K562 (cell line): ENCODE data around the gene NCAPD2. TPM values are rescaled to one million over a fixed set of nuclear protein-coding genes. Genes with fewer than 3 reads are reported as not detected.

Experiments used
- ARHGAP35 ChIP-seq: fragments of 450-650 bp; IDR thresholded peaks from 2 replicates; pipeline ENCODE4 v1.6.1; 2018; ENCODE audit not compliant: partially characterized antibody
- CBFA2T2 ChIP-seq: fragments of 450-650 bp; conservative IDR thresholded peaks from 2 replicates; pipeline ENCODE4 v1.6.1; 2017; ENCODE audit warnings: mild to moderate bottlenecking
- CCAR2 ChIP-seq: fragments of 200-400 bp; formaldehyde crosslinking; IDR thresholded peaks from 2 replicates; pipeline ENCODE4 v1.6.1; 2017; ENCODE audit warnings: mild to moderate bottlenecking, low read depth, low read length
- CHD2 ChIP-seq: IDR thresholded peaks from 2 replicates; pipeline ENCODE4 v1.6.1; 2011; ENCODE audit warnings: low read depth, low read length
- CTBP1 ChIP-seq: fragments of 450-650 bp; IDR thresholded peaks from 2 replicates; pipeline ENCODE4 v1.6.1; 2016; ENCODE audit warnings: borderline replicate concordance
- EP300 ChIP-seq: IDR thresholded peaks from 2 replicates; pipeline ENCODE4 v1.6.1; 2012; ENCODE audit warnings: low read length, improper control_type of control experiment
- MAFK ChIP-seq: IDR thresholded peaks from 2 replicates; pipeline ENCODE4 v1.6.1; 2011; ENCODE audit warnings: low read length, improper control_type of control experiment
- NCOR1 ChIP-seq: fragments of 450-650 bp; IDR thresholded peaks from 2 replicates; pipeline ENCODE4 v1.6.1; 2016; ENCODE audit warnings: mild to moderate bottlenecking, moderate library complexity
- NFE2 ChIP-seq: IDR thresholded peaks from 2 replicates; pipeline ENCODE4 v1.6.1; 2014; ENCODE audit warnings: antibody characterized with exemption, low read depth
- PTRF ChIP-seq: fragments of 450-650 bp; IDR thresholded peaks from 2 replicates; pipeline ENCODE4 v1.6.1; 2016; ENCODE audit warnings: mild to moderate bottlenecking, missing genetic modification characterization, missing compliant biosample characterization
- RNF2 ChIP-seq: sonication (generic); IDR thresholded peaks from 2 replicates; pipeline ENCODE4 v1.6.1; 2016
- RUNX1 ChIP-seq: sonication (generic); IDR thresholded peaks from 2 replicates; pipeline ENCODE4 v1.6.1; 2016; ENCODE audit warnings: antibody characterized with exemption, low read depth
- SAP30 ChIP-seq: fragments of 200-600 bp; sonication (generic); IDR thresholded peaks from 2 replicates; pipeline ENCODE4 v1.6.1; 2012; ENCODE audit warnings: borderline replicate concordance, low read depth, mild to moderate bottlenecking, moderate library complexity, low read length, control low read depth, inconsistent platforms; ENCODE audit not compliant: insufficient read depth, poor library complexity, severe bottlenecking
- SIN3B ChIP-seq: fragments of 450-650 bp; IDR thresholded peaks from 2 replicates; pipeline ENCODE4 v1.6.1; 2017; ENCODE audit warnings: low read depth, mild to moderate bottlenecking, moderate library complexity
- TCFL5 ChIP-seq: fragments of 250-450 bp; sonication (Bioruptor Pico); conservative IDR thresholded peaks from 2 replicates; pipeline ENCODE4 v1.6.1; 2021; ENCODE audit warnings: mild to moderate bottlenecking, moderate library complexity, matching md5 sums
- YY1 ChIP-seq, 3 experiments: IDR thresholded peaks; 2 replicates each; pipeline ENCODE4 v1.6.1; 2011; ENCODE audit warnings: low read length in 2 of 3, mild to moderate bottlenecking in 2 of 3, moderate library complexity in 2 of 3, borderline replicate concordance in 1 of 3, control low read depth in 1 of 3, low read depth in 1 of 3; ENCODE audit not compliant: insufficient read depth in 3 of 3, insufficient replicate concordance in 2 of 3, control insufficient read depth in 1 of 3, insufficient read length in 1 of 3; ENCODE audit errors: extremely low read depth in 1 of 3
- ZNF282 ChIP-seq: sonication (generic); formaldehyde crosslinking; IDR thresholded peaks from 2 replicates; pipeline ENCODE4 v1.8.1; 2023; ENCODE audit warnings: missing genetic modification reagents
- polyA plus RNA-seq, 8 experiments: library from polyadenylated mRNA; depleted of rRNA in 4 of 8; stranded (reverse) in 5 of 8; unstranded in 3 of 8; fragments of >200 nt; fragmentation: Nextera tagmentation in 2 of 8; fragmentation: Illumina TruSeq in 1 of 8; extraction: Ambion mirVana in 2 of 8; extraction: Trizol in 1 of 8; gene quantifications; 2 replicates each; pipeline versions ENCODE4 v1.2.1 to v1.2.3, GENCODE V29; 2011 to 2014; ENCODE audit warnings: inconsistent platforms in 1 of 8, missing spikeins in 1 of 8
- total RNA-seq, 7 experiments: library from RNA; depleted of rRNA in 6 of 7; stranded (reverse); fragments of >200 nt in 6 of 7; fragmentation: Illumina TruSeq in 2 of 7; extraction: Trizol in 2 of 7; gene quantifications; 2 replicates each; pipeline versions ENCODE4 v1.2.1 to v1.2.3, GENCODE V29; 2011 to 2021; ENCODE audit warnings: low replicate concordance in 1 of 7
- TF ChIP-seq, protein P1 (sequence below): fragments of 250-450 bp; sonication (Bioruptor Pico); IDR thresholded peaks from 2 replicates; pipeline ENCODE4 v1.9.0; 2021; ENCODE audit warnings: mild to moderate bottlenecking
- TF ChIP-seq, protein P2 (sequence below): IDR thresholded peaks from 2 replicates; pipeline ENCODE4 v1.6.1; 2011; ENCODE audit warnings: borderline replicate concordance, low read depth, mild to moderate bottlenecking, moderate library complexity, low read length; ENCODE audit not compliant: insufficient read depth, poor library complexity, severe bottlenecking
- TF ChIP-seq, protein P3 (sequence below): sonication (generic); formaldehyde crosslinking; IDR thresholded peaks from 2 replicates; pipeline ENCODE4 v1.8.1; 2022; ENCODE audit warnings: missing genetic modification reagents
- TF ChIP-seq, protein P4 (sequence below): sonication (generic); formaldehyde crosslinking; IDR thresholded peaks from 2 replicates; pipeline ENCODE4 v1.8.0; 2022; ENCODE audit warnings: missing genetic modification reagents, mild to moderate bottlenecking, moderate library complexity, borderline replicate concordance
- TF ChIP-seq, protein P5 (sequence below): sonication (generic); formaldehyde crosslinking; IDR thresholded peaks from 2 replicates; pipeline ENCODE4 v1.8.1; 2023; ENCODE audit warnings: mild to moderate bottlenecking, missing genetic modification reagents, moderate library complexity

Gene NCAPD2
- total and polyA plus RNA-seq, 9 of the 15 experiments (the other 6 are each of a cell fraction or from before 2014, with no cell fraction given): 16.9 to 93.7 (median 68.3) TPM

DNA sequence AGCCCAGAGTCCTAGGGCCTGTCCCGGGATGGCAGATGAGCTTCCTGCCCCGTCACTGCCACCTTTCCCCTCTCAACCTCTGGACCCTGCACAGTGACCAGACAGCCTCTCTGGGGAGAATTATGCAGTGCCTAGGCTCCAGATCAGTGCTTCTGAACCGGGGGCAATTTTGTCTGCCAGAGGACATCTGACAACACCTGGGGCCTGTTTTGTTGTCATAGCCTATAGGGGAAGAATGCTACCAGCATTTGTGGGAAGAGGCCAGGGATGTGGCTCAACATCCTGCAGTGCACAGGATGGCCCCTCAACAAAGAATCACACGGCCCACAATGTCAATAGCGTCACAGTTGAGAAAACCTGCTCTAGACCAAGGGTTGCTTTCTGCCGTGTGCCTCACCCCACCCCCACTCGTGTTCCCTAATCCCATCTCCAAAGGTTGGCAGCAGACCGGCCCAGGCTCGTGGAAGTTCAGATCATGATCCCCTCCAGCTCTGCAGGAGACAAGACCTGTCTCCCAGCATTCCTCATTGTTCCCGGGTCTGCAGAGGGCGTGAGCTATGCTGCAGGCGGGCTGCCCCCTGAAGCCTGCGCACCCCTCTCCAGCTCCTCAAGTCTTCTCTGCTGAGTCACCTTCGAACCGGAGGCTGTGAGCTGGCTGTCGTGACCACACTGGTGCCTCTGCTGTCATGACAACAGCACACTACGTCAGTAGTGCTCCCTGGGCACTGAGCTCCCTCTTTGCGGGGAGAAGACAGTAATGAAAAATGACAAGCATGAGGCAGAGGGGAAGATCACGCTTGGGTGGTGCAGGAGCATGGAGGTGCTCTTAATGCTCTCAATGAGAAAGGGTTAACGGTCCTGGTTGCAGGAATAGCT lies 38.4 kb downstream of the NCAPD2 start (continued):
- TF ChIP-seq, protein P1, sequence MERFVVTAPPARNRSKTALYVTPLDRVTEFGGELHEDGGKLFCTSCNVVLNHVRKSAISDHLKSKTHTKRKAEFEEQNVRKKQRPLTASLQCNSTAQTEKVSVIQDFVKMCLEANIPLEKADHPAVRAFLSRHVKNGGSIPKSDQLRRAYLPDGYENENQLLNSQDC: no peak
- TF ChIP-seq PTRF (tag) (no peak), RNF2 (0 out of 2 replicates have a peak, but pooled peaks have one; percentile 13), CHD2 (no peak), EP300 (no peak; the same call in 1 of the 2 replicates), ZNF282 (no peak), YY1 (IDR thresholded peaks at IDR 0.05; ENCODE audit: borderline replicate concordance in 1 of 3, control insufficient read depth in 1 of 3, extremely low read depth in 1 of 3, insufficient read depth in 3 of 3, insufficient read length in 1 of 3, insufficient replicate concordance in 2 of 3, low read depth in 1 of 3, low read length in 2 of 3) (no peak), MAFK (peak; percentile 80), NFE2 (peak; percentile 96), CTBP1 (peak; percentile 43; the same call in 1 of the 2 replicates), CCAR2 (no peak), TCFL5 (CRISPR knock-in tag) (no peak), SAP30 (peak; percentile 29), SIN3B (no peak), CBFA2T2 (no peak), ARHGAP35 (no peak), NCOR1 (no peak), RUNX1 (no peak)
- TF ChIP-seq, protein P2, sequence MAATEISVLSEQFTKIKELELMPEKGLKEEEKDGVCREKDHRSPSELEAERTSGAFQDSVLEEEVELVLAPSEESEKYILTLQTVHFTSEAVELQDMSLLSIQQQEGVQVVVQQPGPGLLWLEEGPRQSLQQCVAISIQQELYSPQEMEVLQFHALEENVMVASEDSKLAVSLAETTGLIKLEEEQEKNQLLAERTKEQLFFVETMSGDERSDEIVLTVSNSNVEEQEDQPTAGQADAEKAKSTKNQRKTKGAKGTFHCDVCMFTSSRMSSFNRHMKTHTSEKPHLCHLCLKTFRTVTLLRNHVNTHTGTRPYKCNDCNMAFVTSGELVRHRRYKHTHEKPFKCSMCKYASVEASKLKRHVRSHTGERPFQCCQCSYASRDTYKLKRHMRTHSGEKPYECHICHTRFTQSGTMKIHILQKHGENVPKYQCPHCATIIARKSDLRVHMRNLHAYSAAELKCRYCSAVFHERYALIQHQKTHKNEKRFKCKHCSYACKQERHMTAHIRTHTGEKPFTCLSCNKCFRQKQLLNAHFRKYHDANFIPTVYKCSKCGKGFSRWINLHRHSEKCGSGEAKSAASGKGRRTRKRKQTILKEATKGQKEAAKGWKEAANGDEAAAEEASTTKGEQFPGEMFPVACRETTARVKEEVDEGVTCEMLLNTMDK: no peak
- TF ChIP-seq, protein P3, sequence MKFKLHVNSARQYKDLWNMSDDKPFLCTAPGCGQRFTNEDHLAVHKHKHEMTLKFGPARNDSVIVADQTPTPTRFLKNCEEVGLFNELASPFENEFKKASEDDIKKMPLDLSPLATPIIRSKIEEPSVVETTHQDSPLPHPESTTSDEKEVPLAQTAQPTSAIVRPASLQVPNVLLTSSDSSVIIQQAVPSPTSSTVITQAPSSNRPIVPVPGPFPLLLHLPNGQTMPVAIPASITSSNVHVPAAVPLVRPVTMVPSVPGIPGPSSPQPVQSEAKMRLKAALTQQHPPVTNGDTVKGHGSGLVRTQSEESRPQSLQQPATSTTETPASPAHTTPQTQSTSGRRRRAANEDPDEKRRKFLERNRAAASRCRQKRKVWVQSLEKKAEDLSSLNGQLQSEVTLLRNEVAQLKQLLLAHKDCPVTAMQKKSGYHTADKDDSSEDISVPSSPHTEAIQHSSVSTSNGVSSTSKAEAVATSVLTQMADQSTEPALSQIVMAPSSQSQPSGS (CRISPR knock-in tag): no peak
- TF ChIP-seq, protein P4, sequence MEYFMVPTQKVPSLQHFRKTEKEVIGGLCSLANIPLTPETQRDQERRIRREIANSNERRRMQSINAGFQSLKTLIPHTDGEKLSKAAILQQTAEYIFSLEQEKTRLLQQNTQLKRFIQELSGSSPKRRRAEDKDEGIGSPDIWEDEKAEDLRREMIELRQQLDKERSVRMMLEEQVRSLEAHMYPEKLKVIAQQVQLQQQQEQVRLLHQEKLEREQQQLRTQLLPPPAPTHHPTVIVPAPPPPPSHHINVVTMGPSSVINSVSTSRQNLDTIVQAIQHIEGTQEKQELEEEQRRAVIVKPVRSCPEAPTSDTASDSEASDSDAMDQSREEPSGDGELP (CRISPR knock-in tag): peak; percentile 39; the same call in 1 of the 2 replicates
- TF ChIP-seq, protein P5, sequence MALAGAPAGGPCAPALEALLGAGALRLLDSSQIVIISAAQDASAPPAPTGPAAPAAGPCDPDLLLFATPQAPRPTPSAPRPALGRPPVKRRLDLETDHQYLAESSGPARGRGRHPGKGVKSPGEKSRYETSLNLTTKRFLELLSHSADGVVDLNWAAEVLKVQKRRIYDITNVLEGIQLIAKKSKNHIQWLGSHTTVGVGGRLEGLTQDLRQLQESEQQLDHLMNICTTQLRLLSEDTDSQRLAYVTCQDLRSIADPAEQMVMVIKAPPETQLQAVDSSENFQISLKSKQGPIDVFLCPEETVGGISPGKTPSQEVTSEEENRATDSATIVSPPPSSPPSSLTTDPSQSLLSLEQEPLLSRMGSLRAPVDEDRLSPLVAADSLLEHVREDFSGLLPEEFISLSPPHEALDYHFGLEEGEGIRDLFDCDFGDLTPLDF (CRISPR knock-in tag): no peak
